ENCODE results near the gene NTN4.

DNA sequence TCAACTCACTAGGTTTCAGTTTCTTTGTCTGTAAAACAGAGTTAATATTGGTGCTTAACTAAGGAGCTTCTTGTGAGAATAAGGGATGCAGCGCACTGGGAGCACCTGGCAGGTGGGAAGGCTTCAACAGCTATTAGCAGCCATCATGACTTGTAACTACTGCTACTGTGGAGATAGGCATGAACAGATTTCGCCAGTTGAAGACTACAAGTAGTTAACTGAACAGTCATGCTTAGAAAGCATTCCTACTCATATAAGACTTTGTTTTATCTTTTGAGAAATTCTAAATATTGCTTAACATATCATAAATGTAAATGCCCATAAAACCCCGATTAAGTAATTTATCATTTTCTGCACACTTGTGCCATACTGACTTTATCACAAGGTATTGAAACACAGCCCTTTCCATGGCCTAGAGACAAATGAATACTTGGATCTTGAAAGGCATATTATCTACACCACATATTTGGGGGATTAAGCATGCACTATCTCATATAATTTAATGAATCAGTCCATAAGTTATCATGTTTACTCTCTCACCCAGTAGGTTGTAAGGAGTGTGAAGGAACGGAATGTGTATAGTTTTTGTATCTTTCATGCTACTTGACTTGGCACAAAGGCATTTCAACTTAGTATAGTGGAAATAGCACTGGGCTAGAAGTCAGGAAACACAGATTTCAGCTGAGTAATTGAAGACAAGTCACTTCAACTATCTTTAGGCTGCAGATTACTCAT is 16.1 kb downstream of the NTN4 start:
- TF ChIP-seq CTCF (IDR thresholded peaks at IDR 0.05; ENCODE audit: low read depth, low read length, poor library complexity, severe bottlenecking), result no peak
- no peak for TF ChIP-seq EZH2phosphoT487 (IDR thresholded peaks at IDR 0.05; ENCODE audit: borderline replicate concordance, low read length)

Measured in DOHH2 (cell line).